IMR-90 (cell line): ENCODE data around the gene SIX4. TPM values are rescaled to one million over a fixed set of nuclear protein-coding genes. Genes with fewer than 3 reads are reported as not detected.

ENCODE experiments used
- ATAC-seq: fragments of 200-7000 bp; cut with Tn5 transposase; 2 replicates; pipeline ENCODE4 v1.9.1; 2020; ENCODE audit warnings: low read depth, mild to moderate bottlenecking, moderate library complexity
- BruUV-seq: library from RNA; stranded (reverse); fragments of 400-500 nt; replicated peaks from 2 replicates; lab custom pipeline; 2021; lab: Mats Ljungman, UMichigan
- CTCF ChIA-PET: fragments of 300-600 bp; formaldehyde crosslinking; extraction: SDS; loops from one replicate; lab custom pipeline; 2021; ENCODE audit warnings: antibody characterized with exemption; lab: Yijun Ruan, JAX
- POLR2A ChIA-PET: fragments of 300-600 bp; sonication (Branson Sonifier 250); formaldehyde crosslinking; loops from one replicate; lab custom pipeline; 2022; ENCODE audit warnings: antibody characterized with exemption; ENCODE audit not compliant: unreplicated experiment; lab: Charles Lee
- DNase-seq: peaks from one replicate; pipeline ENCODE4 v3.0.0; 2013
- H2AFZ ChIP-seq: replicated peaks from 2 replicates; pipeline ENCODE3; 2013; ENCODE audit warnings: low read length, mild to moderate bottlenecking; ENCODE audit not compliant: poor library complexity
- H2AK5ac ChIP-seq: 2 replicates; pipeline ENCODE4 v1.6.1; 2013; ENCODE audit warnings: low read depth, low read length, inconsistent platforms
- H2AK9ac ChIP-seq: replicated peaks from 2 replicates; pipeline ENCODE3; 2013; ENCODE audit warnings: mild to moderate bottlenecking, low read depth, low read length, moderate library complexity; ENCODE audit not compliant: poor library complexity
- H2BK120ac ChIP-seq: 2 replicates; pipeline ENCODE4 v1.6.1; 2013; ENCODE audit warnings: low read depth, low read length, inconsistent platforms
- H2BK15ac ChIP-seq: 3 replicates; pipeline ENCODE4 v1.6.1; 2013; ENCODE audit warnings: low read depth, low read length, inconsistent platforms
- H2BK20ac ChIP-seq: 2 replicates; pipeline ENCODE4 v1.6.1; 2013; ENCODE audit warnings: low read depth, mild to moderate bottlenecking, inconsistent platforms, low read length, moderate library complexity
- H2BK5ac ChIP-seq: 2 replicates; pipeline ENCODE4 v1.6.1; 2013; ENCODE audit warnings: mild to moderate bottlenecking, low read depth, low read length, inconsistent platforms; ENCODE audit not compliant: poor library complexity, severe bottlenecking
- H3K14ac ChIP-seq: replicated peaks from 2 replicates; pipeline ENCODE4 v1.6.1; 2013; ENCODE audit warnings: low read depth, low read length, inconsistent platforms
- H3K18ac ChIP-seq: 2 replicates; pipeline ENCODE4 v1.6.1; 2013; ENCODE audit warnings: low read depth, low read length, control low read depth
- H3K23ac ChIP-seq: 2 replicates; pipeline ENCODE4 v1.6.1; 2013; ENCODE audit warnings: low read depth, low read length, inconsistent platforms
- H3K27ac ChIP-seq: 2 replicates; pipeline ENCODE4 v1.5.1; 2013; ENCODE audit warnings: mild to moderate bottlenecking, control low read depth, low read length; ENCODE audit not compliant: insufficient read depth
- H3K27me3 ChIP-seq: 2 replicates; pipeline ENCODE4 v1.6.1; 2013; ENCODE audit warnings: low read length; ENCODE audit not compliant: control insufficient read depth, insufficient read depth
- H3K36me3 ChIP-seq: 2 replicates; pipeline ENCODE4 v1.6.1; 2013; ENCODE audit warnings: low read length, mixed read lengths; ENCODE audit not compliant: control insufficient read depth, insufficient read depth
- H3K4ac ChIP-seq: 2 replicates; pipeline ENCODE4 v1.6.1; 2013; ENCODE audit warnings: low read depth, low read length, inconsistent platforms
- H3K4me1 ChIP-seq: 2 replicates; pipeline ENCODE4 v1.6.1; 2013; ENCODE audit warnings: low read length, mixed read lengths; ENCODE audit not compliant: control insufficient read depth, insufficient read depth
- H3K4me2 ChIP-seq: 2 replicates; pipeline ENCODE4 v1.6.1; 2013; ENCODE audit warnings: low read depth, mild to moderate bottlenecking, control low read depth, low read length, moderate library complexity
- H3K4me3 ChIP-seq: 2 replicates; pipeline ENCODE4 v1.5.1; 2013; ENCODE audit warnings: low read depth, mild to moderate bottlenecking, control low read depth, low read length, moderate library complexity; ENCODE audit not compliant: insufficient read depth
- H3K56ac ChIP-seq: 2 replicates; pipeline ENCODE4 v1.6.1; 2013; ENCODE audit warnings: low read length, inconsistent platforms; ENCODE audit not compliant: insufficient read depth; ENCODE audit errors: extremely low read depth
- H3K79me1 ChIP-seq, 2 experiments: 2 replicates each; pipeline ENCODE4 v1.6.1; 2013; ENCODE audit warnings: low read length in 2 of 2, inconsistent platforms in 1 of 2, low read depth in 1 of 2
- H3K9ac ChIP-seq: 2 replicates; pipeline ENCODE4 v1.6.1; 2013; ENCODE audit warnings: low read depth, low read length, control low read depth
- H3K9me1 ChIP-seq: 2 replicates; pipeline ENCODE4 v1.6.1; 2013; ENCODE audit warnings: low read length, inconsistent platforms; ENCODE audit not compliant: insufficient read depth
- H3K9me3 ChIP-seq: 2 replicates; pipeline ENCODE4 v1.6.1; 2013; ENCODE audit warnings: low read length; ENCODE audit not compliant: control insufficient read depth, insufficient read depth
- H4K20me1 ChIP-seq: 2 replicates; pipeline ENCODE4 v1.6.1; 2013; ENCODE audit warnings: low read length, inconsistent platforms; ENCODE audit not compliant: insufficient read depth
- H4K5ac ChIP-seq: 2 replicates; pipeline ENCODE4 v1.6.1; 2013; ENCODE audit warnings: mild to moderate bottlenecking, low read depth, low read length, control low read depth
- H4K8ac ChIP-seq, 2 experiments: 2 replicates each; pipeline ENCODE4 v1.6.1; 2013; ENCODE audit warnings: low read depth in 2 of 2, low read length in 2 of 2, control low read depth in 1 of 2, inconsistent platforms in 1 of 2
- H4K91ac ChIP-seq: 2 replicates; pipeline ENCODE4 v1.6.1; 2013; ENCODE audit warnings: low read depth, low read length, inconsistent platforms; ENCODE audit not compliant: insufficient read depth
- BHLHE40 ChIP-seq: fragments of 150-350 bp; IDR thresholded peaks from 2 replicates; pipeline ENCODE4 v1.6.1; 2016; ENCODE audit warnings: mild to moderate bottlenecking, low read depth, low read length
- CEBPB ChIP-seq: IDR thresholded peaks from 2 replicates; pipeline ENCODE4 v1.6.1; 2012; ENCODE audit warnings: low read depth, low read length, improper control_type of control experiment
- CHD1 ChIP-seq: IDR thresholded peaks from 2 replicates; pipeline ENCODE4 v1.6.1; 2012; ENCODE audit warnings: low read depth, low read length, improper control_type of control experiment
- MAFK ChIP-seq: IDR thresholded peaks from 2 replicates; pipeline ENCODE4 v1.6.1; 2012; ENCODE audit warnings: low read depth, low read length, improper control_type of control experiment
- MAZ ChIP-seq: IDR thresholded peaks from 2 replicates; pipeline ENCODE4 v1.6.1; 2012; ENCODE audit warnings: low read depth, mild to moderate bottlenecking, low read length, improper control_type of control experiment, moderate library complexity, borderline replicate concordance
- MXI1 ChIP-seq: IDR thresholded peaks from 2 replicates; pipeline ENCODE4 v1.6.1; 2012; ENCODE audit warnings: low read depth, mild to moderate bottlenecking, low read length, moderate library complexity, borderline replicate concordance
- NFE2L2 ChIP-seq: fragments of 150-350 bp; IDR thresholded peaks from 2 replicates; pipeline ENCODE4 v1.6.1; 2016; ENCODE audit warnings: low read depth, mild to moderate bottlenecking, low read length
- POLR2A ChIP-seq: IDR thresholded peaks from 2 replicates; pipeline ENCODE4 v1.6.1; 2012; ENCODE audit warnings: mild to moderate bottlenecking, low read depth, low read length
- RAD21 ChIP-seq: IDR thresholded peaks from 2 replicates; pipeline ENCODE4 v1.6.1; 2012; ENCODE audit warnings: low read length, improper control_type of control experiment
- RCOR1 ChIP-seq: IDR thresholded peaks from 2 replicates; pipeline ENCODE4 v1.6.1; 2012; ENCODE audit warnings: mild to moderate bottlenecking, low read length, improper control_type of control experiment; ENCODE audit not compliant: insufficient replicate concordance
- RFX5 ChIP-seq: IDR thresholded peaks from 2 replicates; pipeline ENCODE4 v1.8.0; 2012; ENCODE audit warnings: low read depth, mild to moderate bottlenecking, low read length, moderate library complexity
- SMC3 ChIP-seq: fragments of 150-350 bp; IDR thresholded peaks from 2 replicates; pipeline ENCODE4 v1.6.1; 2016; ENCODE audit warnings: low read depth, mild to moderate bottlenecking, antibody characterized with exemption, low read length, moderate library complexity
- USF2 ChIP-seq: fragments of 150-350 bp; IDR thresholded peaks from 2 replicates; pipeline ENCODE4 v1.6.1; 2017; ENCODE audit warnings: mild to moderate bottlenecking, antibody characterized with exemption, low read length, low read depth
- WGBS, 2 experiments: methylation state at CpG; one replicate each; pipeline versions ENCODE4 v1.1.5 to v1.1.7; 2013; ENCODE audit warnings: missing lambda C conversion rate in 2 of 2; ENCODE audit not compliant: insufficient read length in 1 of 2; ENCODE audit errors: extremely low coverage in 2 of 2; 5-methylcytosine and 5-hydroxymethylcytosine counted together
- dilution Hi-C: fragments of 300-500 bp; cut with HindIII; formaldehyde crosslinking; loops from one replicate; pipeline ENCODE4 v1.14.3; 2018; ENCODE audit warnings: low sequenced_read_pairs; ENCODE audit not compliant: unreplicated experiment
- in situ Hi-C: fragments of 300-500 bp; cut with MboI; formaldehyde crosslinking; loops from 3 replicates; pipeline ENCODE4 v1.14.3; 2019; ENCODE audit warnings: low sequenced_read_pairs, inconsistent platforms, mixed read lengths
- intact Hi-C: fragments of 100-400 bp; cut with micrococcal nuclease; formaldehyde crosslinking; loops from 2 replicates; pipeline ENCODE4 v1.10.0; 2022
- polyA plus RNA-seq, 3 experiments: library from polyadenylated mRNA; depleted of rRNA; stranded (reverse); fragments of >200 nt; gene quantifications; 2 replicates each; pipeline ENCODE4 v1.2.3, GENCODE V29; 2012; ENCODE audit warnings: low replicate concordance in 1 of 3
- total RNA-seq: library from RNA; depleted of rRNA; stranded (reverse); fragments of >200 nt; gene quantifications from 2 replicates; pipeline ENCODE4 v1.2.3, GENCODE V29; 2012
- TF ChIP-seq, protein P1 (sequence below): conservative IDR thresholded peaks from 2 replicates; pipeline ENCODE4 v1.5.1; 2012; ENCODE audit warnings: mild to moderate bottlenecking, low read depth, low read length, improper control_type of control experiment

The SIX4 gene
- total and polyA plus RNA-seq, 2 of the 4 experiments (the other 2 are of a cell fraction), result 7.1 to 42.7 TPM

GRCh38 chr14:60695327-60695726 is 28.8 kb downstream of the SIX4 start:
- Histone ChIP-seq H3K27ac (no peak overlapping the region), H2BK15ac (no peak overlapping the region), H3K36me3 (no peaks in the 10 kb centered on the region), H2AK9ac (no peak overlapping the region), H3K56ac (no peak overlapping the region), H3K14ac (no peak overlapping the region), H3K4me1 (no peaks in the 10 kb centered on the region), H3K9ac (no peak overlapping the region), H2BK20ac (no peak overlapping the region), H4K91ac (no peak overlapping the region), H3K79me1 (no peaks in the 10 kb centered on the region), H3K9me3 (peaks cover 2% of the 10 kb centered on the region; the same call in 1 of the 2 replicates), H3K23ac (no peak overlapping the region), H4K8ac (no peak overlapping the region), H3K9me1 (no peaks in the 10 kb centered on the region), H3K18ac (no peak overlapping the region), H3K4me2 (no peak overlapping the region), H2AFZ (no peak overlapping the region), H3K4me3 (no peak overlapping the region), H3K27me3 (no peaks in the 10 kb centered on the region), H2AK5ac (no peak overlapping the region), H2BK5ac (no peak overlapping the region), H3K4ac (no peak overlapping the region), H4K5ac (no peak overlapping the region), H4K20me1 (no peaks in the 10 kb centered on the region), H2BK120ac (no peak overlapping the region)
- in situ Hi-C loops, result no loop called here
- TF ChIP-seq MXI1 (no peak), USF2 (no peak), MAZ (no peak), BHLHE40 (no peak), CHD1 (no peak), RAD21 (no peak), NFE2L2 (no peak), CEBPB (no peak), RFX5 (no peak), MAFK (no peak), POLR2A (no peak), SMC3 (no peak), RCOR1 (no peak)
- TF ChIP-seq, protein P1, sequence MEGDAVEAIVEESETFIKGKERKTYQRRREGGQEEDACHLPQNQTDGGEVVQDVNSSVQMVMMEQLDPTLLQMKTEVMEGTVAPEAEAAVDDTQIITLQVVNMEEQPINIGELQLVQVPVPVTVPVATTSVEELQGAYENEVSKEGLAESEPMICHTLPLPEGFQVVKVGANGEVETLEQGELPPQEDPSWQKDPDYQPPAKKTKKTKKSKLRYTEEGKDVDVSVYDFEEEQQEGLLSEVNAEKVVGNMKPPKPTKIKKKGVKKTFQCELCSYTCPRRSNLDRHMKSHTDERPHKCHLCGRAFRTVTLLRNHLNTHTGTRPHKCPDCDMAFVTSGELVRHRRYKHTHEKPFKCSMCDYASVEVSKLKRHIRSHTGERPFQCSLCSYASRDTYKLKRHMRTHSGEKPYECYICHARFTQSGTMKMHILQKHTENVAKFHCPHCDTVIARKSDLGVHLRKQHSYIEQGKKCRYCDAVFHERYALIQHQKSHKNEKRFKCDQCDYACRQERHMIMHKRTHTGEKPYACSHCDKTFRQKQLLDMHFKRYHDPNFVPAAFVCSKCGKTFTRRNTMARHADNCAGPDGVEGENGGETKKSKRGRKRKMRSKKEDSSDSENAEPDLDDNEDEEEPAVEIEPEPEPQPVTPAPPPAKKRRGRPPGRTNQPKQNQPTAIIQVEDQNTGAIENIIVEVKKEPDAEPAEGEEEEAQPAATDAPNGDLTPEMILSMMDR, result no peak
- DNase-seq (no peak), ATAC-seq (no peak)
- no CpG with 5 or more reads among the region's 4 CpGs for WGBS, 2 experiments
- dilution Hi-C loops, result no loop called here
- no TSS peak for BruUV-seq
- ChIA-PET CTCF (no interaction called here), POLR2A (no interaction called here)
- intact Hi-C loops, result no loop called here
